Prostate gland (tissue), 2 donors: Measurements from ENCODE around the gene RNASE3.
"Not testable (repeated sequence)": the region's sequence is repeated elsewhere in the genome, so short reads cannot be mapped to it uniquely, and the experiment has no call there.

Experiments
- POLR2A ChIP-seq: fragments of 450-650 bp; IDR thresholded peaks from one replicate; pipeline ENCODE4 v1.6.1; 2016; ENCODE audit warnings: antibody characterized with exemption, mild to moderate bottlenecking
- POLR2AphosphoS5 ChIP-seq: sonication (generic); formaldehyde crosslinking; IDR thresholded peaks from one replicate; pipeline ENCODE4 v1.6.1; 2017; ENCODE audit warnings: antibody characterized with exemption
- TF ChIP-seq, protein P1 (sequence below), 4 experiments: fragments of 200-600 bp in 2 of 4; fragments of 450-650 bp in 2 of 4; sonication (generic) in 2 of 4; IDR thresholded peaks; 1 replicate in 3 of 4; 2 replicates in 1 of 4; pipeline ENCODE4 v1.5.1; 2016 to 2019; ENCODE audit warnings: antibody characterized with exemption in 4 of 4, mild to moderate bottlenecking in 2 of 4, moderate library complexity in 2 of 4

GRCh38 chr14:20882787-20883186 lies 8.4 kb upstream of the RNASE3 start:
- not testable (repeated sequence) for TF ChIP-seq POLR2A, POLR2AphosphoS5
- TF ChIP-seq, protein P1, sequence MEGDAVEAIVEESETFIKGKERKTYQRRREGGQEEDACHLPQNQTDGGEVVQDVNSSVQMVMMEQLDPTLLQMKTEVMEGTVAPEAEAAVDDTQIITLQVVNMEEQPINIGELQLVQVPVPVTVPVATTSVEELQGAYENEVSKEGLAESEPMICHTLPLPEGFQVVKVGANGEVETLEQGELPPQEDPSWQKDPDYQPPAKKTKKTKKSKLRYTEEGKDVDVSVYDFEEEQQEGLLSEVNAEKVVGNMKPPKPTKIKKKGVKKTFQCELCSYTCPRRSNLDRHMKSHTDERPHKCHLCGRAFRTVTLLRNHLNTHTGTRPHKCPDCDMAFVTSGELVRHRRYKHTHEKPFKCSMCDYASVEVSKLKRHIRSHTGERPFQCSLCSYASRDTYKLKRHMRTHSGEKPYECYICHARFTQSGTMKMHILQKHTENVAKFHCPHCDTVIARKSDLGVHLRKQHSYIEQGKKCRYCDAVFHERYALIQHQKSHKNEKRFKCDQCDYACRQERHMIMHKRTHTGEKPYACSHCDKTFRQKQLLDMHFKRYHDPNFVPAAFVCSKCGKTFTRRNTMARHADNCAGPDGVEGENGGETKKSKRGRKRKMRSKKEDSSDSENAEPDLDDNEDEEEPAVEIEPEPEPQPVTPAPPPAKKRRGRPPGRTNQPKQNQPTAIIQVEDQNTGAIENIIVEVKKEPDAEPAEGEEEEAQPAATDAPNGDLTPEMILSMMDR (IDR thresholded peaks at IDR 0.05): not testable (repeated sequence)
